Muscle layer of colon (tissue), 2 donors: ENCODE data around the gene CD55.

Source experiments
- H3K27ac ChIP-seq: one replicate; pipeline ENCODE4 v1.7.0; 2013; ENCODE audit warnings: low read depth, mild to moderate bottlenecking, low read length, moderate library complexity
- H3K27me3 ChIP-seq, 2 donors: one replicate each; pipeline ENCODE4 v1.7.0; 2013; ENCODE audit warnings: low read length in 2 of 2, mild to moderate bottlenecking in 2 of 2; ENCODE audit not compliant: insufficient read depth in 2 of 2, control insufficient read depth in 1 of 2
- H3K36me3 ChIP-seq: one replicate; pipeline ENCODE4 v1.7.0; 2013; ENCODE audit warnings: mild to moderate bottlenecking, low read length; ENCODE audit not compliant: insufficient read depth
- H3K4me1 ChIP-seq: one replicate; pipeline ENCODE4 v1.7.0; 2013; ENCODE audit warnings: mild to moderate bottlenecking, low read length; ENCODE audit not compliant: insufficient read depth
- H3K4me3 ChIP-seq, 2 donors: one replicate each; pipeline ENCODE4 v1.7.0; 2013; ENCODE audit warnings: low read length in 2 of 2, low read depth in 1 of 2, mild to moderate bottlenecking in 1 of 2, moderate library complexity in 1 of 2
- H3K9ac ChIP-seq: one replicate; pipeline ENCODE4 v1.7.0; 2013; ENCODE audit warnings: low read length
- H3K9me3 ChIP-seq: one replicate; pipeline ENCODE4 v1.7.0; 2013; ENCODE audit warnings: mild to moderate bottlenecking, low read length
- donor health status: abdominal sarcoma.
- donor health status: Adenocarcinoma of cecum.

Gene CD55

GRCh38 chr1:207288315-207288714, 33.2 kb upstream of the CD55 start:
- Histone ChIP-seq H3K27ac (no peak overlapping the region), H3K36me3 (no peaks in the 10 kb centered on the region), H3K4me3 (no peak overlapping the region), H3K9ac (no peak overlapping the region), H3K27me3 (no peaks in the 10 kb centered on the region), H3K4me1 (peaks cover 20% of the 10 kb centered on the region), H3K9me3 (no peaks in the 10 kb centered on the region)

GRCh38 chr1:207289756-207290155, 31.7 kb upstream of the CD55 start:
- Histone ChIP-seq H3K27me3 (no peaks in the 10 kb centered on the region), H3K9ac (no peak overlapping the region), H3K4me1 (peaks cover 20% of the 10 kb centered on the region), H3K36me3 (no peaks in the 10 kb centered on the region), H3K27ac (no peak overlapping the region), H3K9me3 (no peaks in the 10 kb centered on the region), H3K4me3 (no peak overlapping the region)

GRCh38 chr1:207291723-207292122, 29.8 kb upstream of the CD55 start:
- no peaks in the 10 kb centered on the region for H3K9me3 ChIP-seq
- H3K36me3 ChIP-seq: no peaks in the 10 kb centered on the region
- peaks cover 16% of the 10 kb centered on the region for H3K4me1 ChIP-seq
- H3K4me3 ChIP-seq: no peak overlapping the region
- H3K27ac ChIP-seq: no peak overlapping the region
- no peak overlapping the region for H3K9ac ChIP-seq
- no peaks in the 10 kb centered on the region for H3K27me3 ChIP-seq

- Histone ChIP-seq H3K27me3 (no peaks in the 10 kb centered on the region), H3K36me3 (no peaks in the 10 kb centered on the region), H3K4me3 (no peak overlapping the region), H3K9me3 (no peaks in the 10 kb centered on the region), H3K4me1 (no peaks in the 10 kb centered on the region), H3K27ac (no peak overlapping the region), H3K9ac (no peak overlapping the region)
Observed at GRCh38 chr1:207298186-207298585, 23.3 kb upstream of the CD55 start.

- no peaks in the 10 kb centered on the region for H3K4me1 ChIP-seq
- H3K4me3 ChIP-seq: no peak overlapping the region
- H3K27me3 ChIP-seq: no peaks in the 10 kb centered on the region
- H3K27ac ChIP-seq: no peak overlapping the region
- H3K9ac ChIP-seq: no peak overlapping the region
- no peaks in the 10 kb centered on the region for H3K36me3 ChIP-seq
- no peaks in the 10 kb centered on the region for H3K9me3 ChIP-seq
Observed at GRCh38 chr1:207298636-207299398, 22.7 kb upstream of the CD55 start.

GRCh38 chr1:207300970-207301369, 20.5 kb upstream of the CD55 start:
- Histone ChIP-seq H3K9ac (no peak overlapping the region), H3K27me3 (no peaks in the 10 kb centered on the region)

GRCh38 chr1:207302618-207303393, 18.7 kb upstream of the CD55 start:
- no peaks in the 10 kb centered on the region for H3K36me3 ChIP-seq
- H3K4me3 ChIP-seq: no peak overlapping the region
- no peaks in the 10 kb centered on the region for H3K27me3 ChIP-seq
- no peaks in the 10 kb centered on the region for H3K4me1 ChIP-seq
- H3K9ac ChIP-seq: no peak overlapping the region
- H3K27ac ChIP-seq: no peak overlapping the region
- H3K9me3 ChIP-seq: no peaks in the 10 kb centered on the region

More at GRCh38 chr1:207300970-207301369, 20.5 kb upstream of the CD55 start:
- Histone ChIP-seq H3K36me3 (no peaks in the 10 kb centered on the region), H3K4me1 (no peaks in the 10 kb centered on the region), H3K9me3 (no peaks in the 10 kb centered on the region), H3K27ac (no peak overlapping the region), H3K4me3 (no peak overlapping the region)

- Histone ChIP-seq H3K9me3 (no peaks in the 10 kb centered on the region), H3K9ac (no peak overlapping the region), H3K36me3 (no peaks in the 10 kb centered on the region), H3K4me3 (no peak overlapping the region), H3K27me3 (no peaks in the 10 kb centered on the region), H3K27ac (no peak overlapping the region), H3K4me1 (peaks cover 5% of the 10 kb centered on the region)
Observed at GRCh38 chr1:207304710-207305488, 16.6 kb upstream of the CD55 start.

- Histone ChIP-seq H3K9ac (no peak overlapping the region), H3K4me3 (no peak overlapping the region), H3K9me3 (no peaks in the 10 kb centered on the region), H3K4me1 (peaks cover 9% of the 10 kb centered on the region), H3K27me3 (no peaks in the 10 kb centered on the region), H3K27ac (no peak overlapping the region), H3K36me3 (no peaks in the 10 kb centered on the region)
Observed at GRCh38 chr1:207305489-207305873, 16.0 kb upstream of the CD55 start.

GRCh38 chr1:207306023-207306422, 15.5 kb upstream of the CD55 start:
- Histone ChIP-seq H3K36me3 (no peaks in the 10 kb centered on the region), H3K9me3 (no peaks in the 10 kb centered on the region), H3K9ac (no peak overlapping the region), H3K4me3 (no peak overlapping the region), H3K4me1 (peaks cover 9% of the 10 kb centered on the region), H3K27me3 (no peaks in the 10 kb centered on the region), H3K27ac (no peak overlapping the region)

GRCh38 chr1:207306603-207307002, 14.9 kb upstream of the CD55 start:
- no peak overlapping the region for H3K4me3 ChIP-seq
- H3K27me3 ChIP-seq: no peaks in the 10 kb centered on the region
- H3K9me3 ChIP-seq: no peaks in the 10 kb centered on the region
- H3K27ac ChIP-seq: no peak overlapping the region
- H3K36me3 ChIP-seq: no peaks in the 10 kb centered on the region
- peaks cover 9% of the 10 kb centered on the region for H3K4me1 ChIP-seq
- H3K9ac ChIP-seq: no peak overlapping the region
